Activated naive CD8-positive, alpha-beta T cell treated with anti-CD3 and anti-CD28 coated beads, Interleukin-2, amount 10 ng/mL, durations not matched to agents 7 days and 5 days (primary cell): Measurements from ENCODE around the gene HM13. TPM values are rescaled to one million over a fixed set of nuclear protein-coding genes. Genes with fewer than 3 reads are reported as not detected.
A peak's percentile ranks its signal among the peaks of the same experiment; 100 is the strongest.
"Not testable (repeated sequence)": the region's sequence is repeated elsewhere in the genome, so short reads cannot be mapped to it uniquely, and the experiment has no call there.

Experiments
- ATAC-seq: fragments of 150-1000 bp; cut with Tn5 transposase; one replicate; pipeline ENCODE4 v1.10.0; 2021; ENCODE audit warnings: low read depth, moderate library complexity
- POLR2A ChIA-PET: fragments of 350-600 bp; sonication (Branson Sonifier 250); formaldehyde crosslinking; loops from one replicate; lab custom pipeline; 2021; ENCODE audit warnings: antibody characterized with exemption; lab: Charles Lee
- DNase-seq: peaks from one replicate; pipeline ENCODE4 v3.0.0; 2021
- H3K27ac Mint-ChIP-seq: one replicate; pipeline ENCODE4 v1.8.0; 2022; ENCODE audit warnings: mild to moderate bottlenecking, mixed read lengths
- H3K27me3 Mint-ChIP-seq: one replicate; pipeline ENCODE4 v1.8.0; 2022; ENCODE audit warnings: mild to moderate bottlenecking, moderate library complexity, mixed read lengths
- H3K36me3 Mint-ChIP-seq: one replicate; pipeline ENCODE4 v1.8.0; 2021; ENCODE audit warnings: mild to moderate bottlenecking, mixed read lengths
- H3K4me1 Mint-ChIP-seq: one replicate; pipeline ENCODE4 v1.8.0; 2021; ENCODE audit warnings: mixed read lengths
- H3K4me3 Mint-ChIP-seq: one replicate; pipeline ENCODE4 v1.8.0; 2022; ENCODE audit warnings: mild to moderate bottlenecking, moderate library complexity, mixed read lengths
- H3K9me3 Mint-ChIP-seq: one replicate; pipeline ENCODE4 v1.8.0; 2021; ENCODE audit warnings: mixed read lengths
- total RNA-seq, 2 experiments: library from RNA; stranded (reverse); gene quantifications; one replicate each; pipeline ENCODE4 v1.2.3, GENCODE V29; 2021

Gene HM13, protein sequence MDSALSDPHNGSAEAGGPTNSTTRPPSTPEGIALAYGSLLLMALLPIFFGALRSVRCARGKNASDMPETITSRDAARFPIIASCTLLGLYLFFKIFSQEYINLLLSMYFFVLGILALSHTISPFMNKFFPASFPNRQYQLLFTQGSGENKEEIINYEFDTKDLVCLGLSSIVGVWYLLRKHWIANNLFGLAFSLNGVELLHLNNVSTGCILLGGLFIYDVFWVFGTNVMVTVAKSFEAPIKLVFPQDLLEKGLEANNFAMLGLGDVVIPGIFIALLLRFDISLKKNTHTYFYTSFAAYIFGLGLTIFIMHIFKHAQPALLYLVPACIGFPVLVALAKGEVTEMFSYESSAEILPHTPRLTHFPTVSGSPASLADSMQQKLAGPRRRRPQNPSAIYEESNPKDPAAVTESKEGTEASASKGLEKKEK
- total RNA-seq = 100 to 1,000 TPM; 112 to 120 TPM

DNA sequence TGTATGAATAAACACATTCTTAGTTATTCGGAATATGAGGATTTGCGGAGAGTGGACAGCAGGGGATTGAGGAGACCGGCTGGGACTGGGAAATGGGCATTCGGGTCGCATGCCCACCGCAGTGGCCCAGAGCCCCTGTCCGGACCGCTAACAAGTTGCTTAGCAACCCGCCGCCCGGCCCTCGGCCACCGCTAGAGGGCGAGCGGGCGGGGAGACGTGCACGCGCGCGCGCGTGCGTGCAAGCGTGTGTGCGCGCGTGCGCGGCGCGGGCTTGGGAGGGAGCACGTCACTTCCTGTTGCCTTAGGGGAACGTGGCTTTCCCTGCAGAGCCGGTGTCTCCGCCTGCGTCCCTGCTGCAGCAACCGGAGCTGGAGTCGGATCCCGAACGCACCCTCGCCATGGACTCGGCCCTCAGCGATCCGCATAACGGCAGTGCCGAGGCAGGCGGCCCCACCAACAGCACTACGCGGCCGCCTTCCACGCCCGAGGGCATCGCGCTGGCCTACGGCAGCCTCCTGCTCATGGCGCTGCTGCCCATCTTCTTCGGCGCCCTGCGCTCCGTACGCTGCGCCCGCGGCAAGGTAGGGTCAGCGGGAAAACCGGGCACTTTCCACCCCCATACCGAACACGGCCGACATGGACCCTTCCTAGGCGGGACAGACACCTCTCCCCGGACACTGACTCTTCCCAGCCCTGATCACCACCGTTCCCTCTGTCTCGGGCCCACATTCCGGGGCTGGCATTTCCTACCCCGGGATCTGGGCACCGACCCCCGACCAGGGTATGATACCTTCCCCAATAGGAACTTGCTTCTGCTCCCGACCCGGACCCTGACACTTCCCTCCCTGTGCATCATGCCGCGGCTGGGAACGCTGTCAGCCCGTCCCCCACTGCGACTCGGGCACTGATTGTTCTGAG is at the start of gene HM13:
TSS of gene HM13 (plus strand) at position 289 of the 918 bp plus-strand sequence. CDS start at position 399, 110 bp downstream.
- Mint-ChIP-seq H3K9me3 (no peaks in the 10 kb centered on the region), H3K27me3 (peaks cover 3% of the 10 kb centered on the region), H3K4me3 (no peak within 1 kb of the TSS), H3K36me3 (peaks cover 5% of the 10 kb centered on the region), H3K27ac (peak within 1 kb of the TSS; percentile 59), H3K4me1 (peaks cover 10% of the 10 kb centered on the region)
- POLR2A ChIA-PET = interaction anchor here (0.7 to 1.3 kb wide), 2 partner anchors 11 to 51 kb away, joined by 3 read pairs; no protein-coding TSS in a partner anchor
- peak; percentile 74 for ATAC-seq
- DNase-seq = peak; percentile 91

GRCh38 chr20:31470946-31471345 is 43.3 kb upstream of the HM13 start:
- H3K4me1 Mint-ChIP-seq, POLR2A ChIA-PET, H3K4me3 Mint-ChIP-seq, H3K27ac Mint-ChIP-seq, DNase-seq, H3K9me3 Mint-ChIP-seq, H3K36me3 Mint-ChIP-seq, ATAC-seq: not testable (repeated sequence)
- peaks cover 26% of the 10 kb centered on the region for H3K27me3 Mint-ChIP-seq

DNA sequence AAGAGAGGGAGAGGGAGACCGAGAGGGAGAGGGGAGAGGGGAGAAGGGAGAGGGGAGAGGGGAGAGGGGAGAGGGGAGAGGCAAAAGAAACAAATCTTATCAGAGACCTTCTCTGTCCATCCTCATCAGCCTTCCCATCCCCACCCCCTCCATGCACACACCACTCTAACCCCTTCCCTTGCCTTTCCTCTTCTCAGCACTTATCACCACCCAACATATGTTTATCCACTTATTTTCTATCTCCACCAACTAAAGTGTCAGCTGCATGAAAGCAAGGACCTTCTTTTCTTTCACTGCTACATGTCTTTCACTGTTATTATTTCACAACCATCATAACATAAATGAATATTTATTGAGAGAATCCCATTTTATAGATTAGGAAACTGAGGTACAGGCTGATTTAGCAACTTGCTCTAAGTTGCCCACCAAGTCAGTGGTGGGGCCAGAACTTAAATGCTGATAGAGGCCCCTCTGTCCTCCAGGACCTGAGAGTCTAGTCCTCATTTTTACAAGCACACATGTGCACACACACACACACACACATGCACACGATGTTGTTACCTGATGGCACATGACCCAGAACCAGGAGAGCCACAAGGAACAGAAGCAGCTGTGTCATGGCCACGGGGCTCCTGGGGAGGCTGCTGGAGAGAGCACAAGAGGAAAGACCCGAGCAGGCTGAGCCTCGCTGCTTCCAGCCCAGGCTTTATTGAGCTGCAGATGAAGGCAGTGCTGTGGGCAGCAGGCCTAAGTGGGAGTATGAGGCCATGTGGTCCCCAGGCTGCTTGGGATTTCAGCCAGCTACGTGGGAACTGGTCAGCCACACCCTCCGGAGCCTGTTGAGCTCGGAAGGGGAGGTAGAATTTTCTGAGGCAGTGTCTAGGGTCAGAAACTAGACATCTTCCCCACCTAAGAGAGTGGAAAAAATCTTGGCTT is 41.6 kb upstream of the HM13 start:
- Mint-ChIP-seq H3K9me3 (peaks cover 2% of the 10 kb centered on the region), H3K4me1 (peaks cover 3% of the 10 kb centered on the region), H3K27ac (no peak overlapping the region), H3K27me3 (peaks cover 35% of the 10 kb centered on the region), H3K4me3 (no peak overlapping the region), H3K36me3 (peaks cover 2% of the 10 kb centered on the region)
- DNase-seq (no peak), ATAC-seq (no peak)
- POLR2A ChIA-PET = interaction anchor here (0.6 kb wide), 1 partner anchor 85 kb away, joined by 11 read pairs; no protein-coding TSS in a partner anchor

DNA sequence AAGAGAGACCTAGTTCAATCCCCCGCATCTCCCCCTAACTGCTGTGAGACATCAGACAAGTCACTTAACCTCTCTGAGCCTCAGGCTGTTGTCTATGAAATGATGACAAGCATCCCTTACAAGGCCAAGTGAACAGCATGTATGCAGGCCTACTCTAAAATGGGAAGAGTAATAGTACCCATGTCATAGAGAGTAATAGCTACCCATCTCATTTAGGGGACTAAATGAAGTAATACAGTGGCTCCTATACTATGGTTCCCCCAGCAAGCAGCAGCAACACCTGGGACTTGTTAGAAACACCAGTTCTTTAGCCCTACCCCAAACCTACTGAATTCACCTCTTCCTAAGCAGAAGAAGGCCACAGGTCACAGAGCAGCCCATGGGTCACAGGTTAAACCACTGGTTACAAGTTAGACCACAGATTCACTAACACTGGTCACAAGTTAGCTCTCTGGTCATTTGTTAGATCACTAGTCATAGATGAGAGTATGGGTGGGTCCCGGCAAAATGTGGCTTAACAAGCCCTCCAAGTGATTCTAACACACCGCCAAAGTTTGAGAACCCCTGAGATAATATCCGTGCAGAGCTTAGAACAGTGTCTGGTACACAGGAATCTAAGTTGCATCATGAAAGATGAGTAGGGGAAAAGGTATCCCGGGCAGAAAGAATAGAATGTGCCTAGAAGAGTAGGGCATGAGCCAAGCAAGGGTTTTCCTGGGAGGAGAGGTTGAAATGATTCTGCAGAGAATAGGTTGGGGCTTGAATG is 40.7 kb upstream of the HM13 start:
- POLR2A ChIA-PET = interaction anchor here (0.6 kb wide), 1 partner anchor 84 kb away, joined by 11 read pairs; no protein-coding TSS in a partner anchor
- peaks cover 2% of the 10 kb centered on the region for H3K36me3 Mint-ChIP-seq
- peaks cover 2% of the 10 kb centered on the region for H3K9me3 Mint-ChIP-seq
- H3K4me3 Mint-ChIP-seq = no peak overlapping the region
- ATAC-seq (no peak), DNase-seq (no peak)
- no peak overlapping the region for H3K27ac Mint-ChIP-seq
- H3K4me1 Mint-ChIP-seq = peaks cover 3% of the 10 kb centered on the region
- peaks cover 38% of the 10 kb centered on the region for H3K27me3 Mint-ChIP-seq

DNA sequence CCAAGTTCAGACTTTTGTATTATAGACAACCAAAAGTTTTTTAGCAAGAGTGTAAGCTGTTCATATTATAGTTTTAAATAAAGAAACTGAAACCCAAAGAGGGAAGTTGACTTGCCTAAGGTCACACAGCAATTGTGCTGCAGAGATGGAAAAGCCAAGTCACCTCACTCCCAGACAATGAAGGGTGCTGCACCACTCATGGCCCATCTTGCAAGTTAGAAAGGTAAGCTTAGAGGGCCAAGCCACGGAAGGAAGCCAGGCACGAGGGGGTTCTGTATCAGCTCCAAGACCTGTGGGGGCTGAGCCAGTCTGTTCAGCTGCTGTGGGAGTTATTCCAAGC is 40.2 kb upstream of the HM13 start:
- Mint-ChIP-seq H3K4me3 (no peak overlapping the region), H3K36me3 (peaks cover 2% of the 10 kb centered on the region), H3K9me3 (peaks cover 2% of the 10 kb centered on the region), H3K4me1 (peaks cover 3% of the 10 kb centered on the region), H3K27me3 (peaks cover 39% of the 10 kb centered on the region), H3K27ac (no peak overlapping the region)
- POLR2A ChIA-PET = no interaction called here
- ATAC-seq = no peak
- DNase-seq = no peak

GRCh38 chr20:31474758-31475427 is 39.3 kb upstream of the HM13 start, which contains the start of the genes DEFB124 and REM1:
DEFB124 (minus strand) TSS chr20:31475127; CDS start chr20:31473013, 2,114 bp downstream.
REM1 (plus strand) TSS chr20:31475288; CDS start chr20:31476446, 1,158 bp downstream.
- peaks cover 3% of the 10 kb centered on the region for H3K4me1 Mint-ChIP-seq
- no peak within 1 kb of the TSS for H3K4me3 Mint-ChIP-seq
- POLR2A ChIA-PET = no interaction called here
- peaks cover 39% of the 10 kb centered on the region for H3K27me3 Mint-ChIP-seq
- DNase-seq (no peak), ATAC-seq (no peak)
- H3K27ac Mint-ChIP-seq = no peak within 1 kb of the TSS
- H3K36me3 Mint-ChIP-seq = peaks cover 2% of the 10 kb centered on the region
- peaks cover 2% of the 10 kb centered on the region for H3K9me3 Mint-ChIP-seq

DNA sequence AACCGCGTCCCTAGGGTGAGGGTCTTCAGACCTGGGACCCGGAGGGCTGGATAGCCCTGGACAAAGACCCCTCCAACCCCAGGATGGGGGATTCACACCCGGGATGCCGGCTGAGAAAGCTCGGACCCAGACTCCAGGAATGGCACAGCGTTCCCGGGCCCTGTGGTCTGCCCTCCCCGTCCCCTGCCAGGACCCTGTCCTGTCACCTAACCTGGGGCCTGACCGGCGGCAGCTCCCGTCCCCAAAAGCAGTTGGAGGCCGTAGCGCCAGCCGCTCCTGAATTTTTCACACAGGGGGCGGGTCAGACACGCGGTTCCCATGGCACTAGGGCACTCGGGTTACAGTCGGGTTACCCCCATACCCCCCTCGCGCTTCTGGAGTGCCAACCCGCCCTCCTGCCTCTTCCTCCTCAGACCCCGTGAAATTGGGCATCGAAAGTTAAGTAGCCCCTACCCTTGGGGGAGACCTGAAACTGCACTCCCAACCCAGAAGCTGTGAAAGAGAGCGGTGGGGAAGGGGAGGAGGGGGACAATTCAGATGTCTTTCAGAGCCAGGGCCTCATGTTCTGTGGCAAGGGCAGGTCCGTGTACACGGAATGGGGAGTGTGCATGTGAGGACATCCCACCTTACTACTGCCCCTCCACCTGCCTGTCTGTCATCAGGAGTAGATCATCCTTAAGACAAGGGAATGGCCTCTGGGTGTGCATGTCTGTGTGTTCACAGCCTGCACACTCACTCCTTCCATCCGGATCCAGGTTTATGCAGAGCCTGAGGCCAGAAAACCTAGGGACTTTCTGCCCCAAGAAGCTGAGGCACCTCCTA is 38.6 kb upstream of the HM13 start:
- ATAC-seq (no peak), DNase-seq (no peak)
- H3K36me3 Mint-ChIP-seq = peaks cover 2% of the 10 kb centered on the region
- H3K9me3 Mint-ChIP-seq = peaks cover 2% of the 10 kb centered on the region
- peaks cover 39% of the 10 kb centered on the region for H3K27me3 Mint-ChIP-seq
- peaks cover 3% of the 10 kb centered on the region for H3K4me1 Mint-ChIP-seq
- H3K4me3 Mint-ChIP-seq = no peak overlapping the region
- H3K27ac Mint-ChIP-seq = no peak overlapping the region
- POLR2A ChIA-PET = no interaction called here

GRCh38 chr20:31476294-31476585 is 38.0 kb upstream of the HM13 start:
- H3K9me3 Mint-ChIP-seq = peaks cover 2% of the 10 kb centered on the region
- ATAC-seq = no peak

GRCh38 chr20:31476643-31477215 is 37.5 kb upstream of the HM13 start:
- DNase-seq (no peak), ATAC-seq (no peak)
- Mint-ChIP-seq H3K4me3 (no peak overlapping the region), H3K4me1 (peaks cover 3% of the 10 kb centered on the region), H3K9me3 (peaks cover 2% of the 10 kb centered on the region), H3K36me3 (peaks cover 2% of the 10 kb centered on the region), H3K27me3 (peaks cover 42% of the 10 kb centered on the region), H3K27ac (no peak overlapping the region)
- POLR2A ChIA-PET = no interaction called here

More at GRCh38 chr20:31476294-31476585, 38.0 kb upstream of the HM13 start:
- peaks cover 3% of the 10 kb centered on the region for H3K4me1 Mint-ChIP-seq
- POLR2A ChIA-PET = no interaction called here
- peaks cover 40% of the 10 kb centered on the region for H3K27me3 Mint-ChIP-seq
- no peak overlapping the region for H3K27ac Mint-ChIP-seq
- DNase-seq = no peak
- peaks cover 2% of the 10 kb centered on the region for H3K36me3 Mint-ChIP-seq
- H3K4me3 Mint-ChIP-seq = no peak overlapping the region

- DNase-seq = no peak
- Mint-ChIP-seq H3K27ac (no peak overlapping the region), H3K36me3 (no peaks in the 10 kb centered on the region), H3K4me3 (no peak overlapping the region), H3K27me3 (peaks cover 34% of the 10 kb centered on the region), H3K9me3 (no peaks in the 10 kb centered on the region), H3K4me1 (peaks cover 3% of the 10 kb centered on the region)
- POLR2A ChIA-PET = no interaction called here
- ATAC-seq = no peak
Observed at GRCh38 chr20:31484001-31484400, 30.2 kb upstream of the HM13 start.
